Central memory CD8-positive, alpha-beta T cell (primary cell): ENCODE results near the gene TCHP.

Experiments
- ATAC-seq: fragments of 150-1000 bp; cut with Tn5 transposase; replicated peaks from 2 replicates; pipeline ENCODE4 v1.10.0; 2022; ENCODE audit warnings: mild to moderate bottlenecking, moderate FRiP score, moderate number of reproducible peaks; ENCODE audit not compliant: poor library complexity, severe bottlenecking; ENCODE audit errors: extremely low read depth
- DNase-seq, 2 donors: peaks; one replicate each; pipeline ENCODE4 v3.0.0; 2021; ENCODE audit warnings: low spot score in 2 of 2
- H3K27ac Mint-ChIP-seq: one replicate; pipeline ENCODE4 v1.8.0; 2022; ENCODE audit warnings: low read depth, mild to moderate bottlenecking, moderate library complexity, mixed read lengths
- H3K27me3 Mint-ChIP-seq: one replicate; pipeline ENCODE4 v1.8.0; 2022; ENCODE audit warnings: mixed read lengths
- H3K36me3 Mint-ChIP-seq: one replicate; pipeline ENCODE4 v1.8.0; 2022; ENCODE audit warnings: mild to moderate bottlenecking, moderate library complexity, mixed read lengths; ENCODE audit not compliant: insufficient read depth
- H3K4me1 Mint-ChIP-seq: one replicate; pipeline ENCODE4 v1.8.0; 2022; ENCODE audit warnings: mixed read lengths
- H3K4me3 Mint-ChIP-seq: one replicate; pipeline ENCODE4 v1.8.0; 2022; ENCODE audit warnings: mild to moderate bottlenecking, moderate library complexity, mixed read lengths
- H3K9me3 Mint-ChIP-seq: one replicate; pipeline ENCODE4 v1.8.0; 2022; ENCODE audit warnings: mixed read lengths

TCHP gene

DNA sequence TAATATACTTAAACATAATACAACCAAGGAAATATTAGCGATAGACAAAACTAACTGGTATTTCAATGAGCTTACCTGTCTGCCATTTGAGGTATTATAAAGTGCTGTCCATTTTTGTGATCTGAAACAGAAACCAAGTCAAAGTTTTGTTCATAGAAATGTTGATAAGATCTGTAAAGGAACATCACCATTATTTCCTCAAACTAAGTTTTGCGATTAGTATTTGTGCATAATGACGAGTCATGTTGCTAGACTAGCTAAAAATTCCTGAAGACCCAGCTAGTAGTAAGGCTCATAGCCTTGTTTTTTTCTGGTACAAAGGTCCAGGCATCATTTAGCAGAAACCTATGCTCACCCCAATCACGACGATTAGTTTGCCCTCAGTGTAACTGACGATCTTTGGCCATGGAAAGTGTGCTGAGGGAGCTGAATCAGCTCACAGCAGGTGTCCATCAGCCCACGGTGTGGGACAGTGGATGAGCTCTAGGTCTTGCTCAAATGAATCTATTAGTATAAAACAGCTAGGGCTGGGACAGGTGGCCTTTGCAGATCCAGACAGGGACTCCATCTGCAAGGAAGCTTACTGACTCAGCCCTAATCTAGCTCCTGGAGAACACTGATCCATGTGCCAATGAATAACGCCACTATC is 67.4 kb downstream of the TCHP start:
- H3K36me3 Mint-ChIP-seq, result peaks cover 68% of the 10 kb centered on the region
- peaks cover 25% of the 10 kb centered on the region for H3K4me1 Mint-ChIP-seq
- peak overlapping the region; percentile 49 for H3K4me3 Mint-ChIP-seq
- ATAC-seq (no peak), DNase-seq (no peak)
- H3K9me3 Mint-ChIP-seq, result no peaks in the 10 kb centered on the region
- H3K27me3 Mint-ChIP-seq, result no peaks in the 10 kb centered on the region
- peak overlapping the region; percentile 82 for H3K27ac Mint-ChIP-seq
